PFSK-1 (cell line): ENCODE data around the gene PTPRN2.

Experiments used
- FOXP2 ChIP-seq: optimal IDR thresholded peaks from 2 replicates; pipeline ENCODE3; 2011; ENCODE audit warnings: borderline replicate concordance, control low read depth, inconsistent platforms; ENCODE audit not compliant: insufficient read depth; ENCODE audit errors: extremely low read length, extremely low read depth
- POLR2AphosphoS5 ChIP-seq: IDR thresholded peaks from 2 replicates; pipeline ENCODE4 v1.6.1; 2012; ENCODE audit warnings: low read depth, mild to moderate bottlenecking, control low read depth, low read length, moderate library complexity
- REST ChIP-seq, 2 experiments: IDR thresholded peaks; 2 replicates each; pipeline versions ENCODE4 v1.6.1 to v1.8.0; 2011 to 2012; ENCODE audit warnings: low read depth in 2 of 2, low read length in 2 of 2, control low read depth in 1 of 2, inconsistent platforms in 1 of 2, mild to moderate bottlenecking in 1 of 2, moderate library complexity in 1 of 2; ENCODE audit not compliant: insufficient read depth in 1 of 2
- SIN3A ChIP-seq: IDR thresholded peaks from 2 replicates; pipeline ENCODE4 v1.6.1; 2012; ENCODE audit warnings: mild to moderate bottlenecking, low read length, moderate library complexity, borderline replicate concordance; ENCODE audit not compliant: insufficient read depth
- TAF1 ChIP-seq: IDR thresholded peaks from 2 replicates; pipeline ENCODE4 v1.6.1; 2012; ENCODE audit warnings: low read length, control low read depth, borderline replicate concordance; ENCODE audit not compliant: insufficient read depth

- TF ChIP-seq POLR2AphosphoS5 (no peak), REST (IDR thresholded peaks at IDR 0.05; ENCODE audit: insufficient read depth in 1 of 2, low read depth in 2 of 2, low read length in 2 of 2) (no peak), TAF1 (no peak), SIN3A (no peak), FOXP2 (no peak)
Measured at GRCh38 chr7:158245724-158246041, 341.9 kb downstream of the PTPRN2 start.
